Stimulated activated CD4-positive, alpha-beta T cell treated with anti-CD3 and anti-CD28 coated beads, Interleukin-2, amount 100 ng/mL, for 4 hours (primary cell): ENCODE data around the gene C1QTNF6.

Experiments
- DNase-seq: peaks from one replicate; pipeline ENCODE4 v3.0.0-alpha.2; 2020; ENCODE audit warnings: low read depth

Gene C1QTNF6

DNA sequence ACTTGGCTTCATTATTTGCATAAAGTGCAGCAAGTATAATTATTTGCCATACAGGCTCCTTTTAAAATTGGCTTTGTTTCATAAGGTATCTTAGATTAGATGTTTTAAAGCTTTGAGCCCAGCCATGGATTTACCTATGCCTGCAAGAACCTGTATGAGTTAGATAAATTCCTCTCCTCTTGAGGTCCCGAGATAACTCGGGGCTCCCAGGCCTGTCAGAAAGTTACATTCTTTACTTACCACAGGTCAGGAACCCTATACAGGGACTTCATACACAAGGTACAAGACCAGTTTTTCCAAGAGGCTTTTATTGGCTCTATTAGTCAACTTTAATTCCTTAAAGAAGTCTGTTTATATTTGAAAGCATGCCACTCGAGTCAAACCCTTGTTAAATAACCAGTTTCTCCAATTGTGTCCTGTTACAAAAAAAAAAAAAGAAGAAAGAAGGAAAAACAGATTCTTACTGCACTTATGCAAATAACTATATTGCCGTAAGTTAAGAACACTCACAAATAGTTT, 2.3 kb upstream of the C1QTNF6 start:
- DNase-seq, result no peak

DNA sequence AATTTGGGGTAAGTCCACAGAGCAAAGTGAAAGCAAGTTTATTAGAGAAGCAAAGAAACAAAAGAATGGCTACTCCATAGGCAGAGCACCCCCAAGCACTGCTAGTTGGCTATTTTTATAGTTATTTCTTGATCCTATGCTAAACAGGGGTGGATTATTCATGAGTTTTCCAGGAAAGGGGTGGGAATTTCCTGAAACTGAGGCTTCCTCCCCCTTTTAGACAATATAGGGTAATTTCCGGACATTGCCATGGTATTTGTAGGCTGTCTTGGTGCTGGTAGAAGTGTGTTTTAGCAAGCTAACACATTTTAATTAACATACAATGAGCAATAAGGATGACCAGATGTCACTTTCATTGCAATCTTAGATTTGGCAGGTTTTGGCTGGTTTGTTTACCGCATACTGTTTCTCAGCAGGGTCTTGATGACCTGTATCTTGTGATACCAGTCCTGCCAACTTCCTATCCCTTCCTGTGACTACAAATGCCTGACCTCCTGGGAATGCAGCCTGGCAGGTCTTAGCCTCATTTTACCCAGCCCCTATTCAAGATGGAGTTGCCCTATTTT, 937 bp upstream of the C1QTNF6 start:
- no peak for DNase-seq

DNA sequence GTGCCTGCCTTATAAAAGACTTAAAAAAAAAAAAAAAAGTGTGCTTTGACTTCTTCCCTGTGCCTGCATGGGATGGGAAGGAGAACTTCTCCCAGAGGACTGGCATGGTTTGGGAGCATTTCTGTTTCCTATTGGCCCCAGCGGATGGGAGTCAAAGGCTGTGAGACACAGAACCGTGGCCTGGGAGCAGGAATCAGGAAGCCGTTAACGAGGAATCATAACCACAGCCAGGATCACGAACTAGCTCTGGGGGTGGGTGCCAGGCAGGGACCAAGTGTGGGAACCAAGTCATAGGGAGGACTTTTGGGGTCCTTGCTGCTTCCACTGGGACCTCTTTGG, 526 bp downstream of the C1QTNF6 start:
- no peak for DNase-seq

DNA sequence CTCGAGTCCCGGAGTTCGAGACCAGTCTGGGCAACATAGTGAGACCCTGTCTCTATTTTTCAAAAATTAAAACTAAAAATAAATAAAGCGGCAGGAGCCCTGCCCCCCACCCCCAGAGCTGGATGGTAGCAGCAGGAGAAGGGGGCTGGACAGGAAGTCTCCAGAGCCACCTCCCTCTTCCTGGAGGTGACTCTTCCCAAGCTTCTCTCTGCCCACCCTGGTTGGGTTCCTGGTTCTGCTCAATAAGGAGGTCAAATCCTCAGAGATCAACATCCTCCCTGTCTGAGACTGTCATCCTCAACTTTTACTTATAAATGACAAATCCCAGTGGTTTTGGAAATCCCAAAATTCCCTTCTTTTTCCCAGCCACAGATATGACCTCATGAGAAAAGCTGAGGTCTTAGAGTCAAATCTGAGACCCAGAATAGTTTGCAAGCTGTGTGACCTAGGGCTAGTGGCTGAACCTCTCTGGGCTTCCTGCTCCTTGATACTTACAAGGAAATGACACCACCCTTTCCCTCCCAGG, 987 bp downstream of the C1QTNF6 start:
- no peak for DNase-seq

DNA sequence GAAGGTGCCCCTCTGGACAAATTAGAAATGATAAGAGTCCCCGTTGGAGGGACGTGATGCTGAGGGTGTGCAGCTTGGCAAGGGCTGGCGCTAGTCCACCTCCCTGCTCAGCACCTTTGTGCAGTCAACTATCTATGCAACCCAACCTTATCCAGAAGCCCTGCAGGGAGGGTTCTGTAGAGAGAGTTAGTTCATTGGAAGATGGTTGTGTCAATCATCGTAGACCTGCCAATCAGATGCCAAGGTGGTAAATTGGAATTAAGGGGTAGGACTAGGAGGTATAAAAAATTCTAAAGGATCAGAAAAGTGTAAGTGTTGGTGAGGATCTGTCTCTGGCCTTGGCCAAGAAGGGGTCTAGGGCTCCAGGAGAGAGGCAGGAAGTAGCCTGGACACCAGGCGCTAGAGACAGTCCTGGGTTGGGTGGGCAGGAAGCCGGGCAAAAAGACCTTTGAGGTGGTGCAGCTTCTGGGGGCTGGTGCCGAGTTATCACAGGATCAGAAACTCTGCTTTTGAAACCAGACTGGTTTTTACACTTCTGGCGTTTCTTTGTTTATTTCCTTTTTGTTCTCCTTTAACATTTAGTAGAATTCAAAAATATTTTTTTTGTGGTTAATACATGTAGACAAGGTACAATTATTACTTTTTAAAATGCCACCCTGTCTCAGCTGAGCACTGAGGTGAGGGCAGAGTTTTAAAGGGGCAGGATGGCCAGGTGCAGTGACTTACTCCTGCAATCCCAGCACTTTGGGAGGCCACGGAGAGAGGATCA, 1.6 kb downstream of the C1QTNF6 start:
- DNase-seq, result no peak

DNA sequence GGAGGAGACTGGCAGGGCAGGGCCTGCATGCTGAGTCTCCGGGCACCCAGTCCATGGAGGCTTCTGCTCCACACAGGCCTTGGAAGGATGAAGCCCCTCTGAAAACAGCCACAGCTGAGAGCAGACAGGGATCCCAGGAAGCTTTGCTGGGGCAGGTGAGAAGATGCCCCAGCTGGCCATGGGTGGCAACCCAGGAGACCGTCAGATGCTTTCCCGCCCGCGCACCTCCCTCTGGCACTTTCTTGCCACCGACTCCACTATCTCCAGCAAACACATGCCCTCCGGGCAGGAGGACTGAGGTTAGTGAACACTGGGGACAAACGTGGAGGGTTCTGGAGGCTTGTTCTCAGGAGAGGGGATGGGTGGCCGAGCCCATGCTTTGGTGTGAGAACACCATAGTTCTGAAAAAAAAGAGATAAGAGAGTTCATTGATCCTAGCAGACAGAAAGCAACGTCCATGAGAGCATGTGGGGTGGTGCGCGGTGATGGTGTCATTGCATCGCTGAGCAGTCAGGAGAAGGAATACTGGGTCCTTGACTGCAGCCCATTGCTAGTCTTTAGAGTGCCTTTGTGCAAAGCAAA, 2.3 kb downstream of the C1QTNF6 start:
- DNase-seq, result no peak

DNA sequence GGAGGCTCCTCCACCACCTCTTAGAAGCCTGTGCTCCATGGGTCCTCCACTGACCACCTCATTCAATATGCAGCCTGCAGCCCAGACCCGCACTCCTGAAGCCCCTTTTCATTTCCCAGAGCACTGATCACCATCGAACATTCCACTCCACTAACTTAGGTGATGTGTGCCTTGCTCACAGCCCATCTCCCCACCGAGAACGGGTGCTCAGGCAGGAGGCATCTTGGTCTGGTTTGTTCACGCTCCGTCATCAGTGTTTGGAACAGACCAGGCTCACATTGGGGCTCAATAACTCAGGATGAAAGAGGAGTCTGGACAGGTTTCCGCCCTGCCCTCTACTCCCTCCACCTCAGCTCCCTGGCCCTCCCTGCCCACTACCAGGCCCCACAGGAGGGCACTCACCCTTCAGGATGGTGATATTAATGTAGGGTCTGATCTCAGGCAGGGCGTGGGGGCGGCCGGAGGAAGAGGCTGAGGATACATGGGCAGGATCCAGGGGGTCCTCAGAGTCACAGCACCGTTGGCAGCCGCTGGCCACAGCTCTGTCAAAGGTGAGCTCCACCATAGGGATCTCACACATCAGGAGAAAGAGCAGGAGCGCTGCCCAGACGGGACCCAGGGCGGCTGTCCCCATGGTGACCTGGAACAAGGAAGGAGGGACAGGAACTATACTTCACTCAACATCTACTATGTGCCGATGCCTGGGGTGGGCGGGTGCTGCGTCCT, 3.1 kb downstream of the C1QTNF6 start:
- DNase-seq, result no peak

DNA sequence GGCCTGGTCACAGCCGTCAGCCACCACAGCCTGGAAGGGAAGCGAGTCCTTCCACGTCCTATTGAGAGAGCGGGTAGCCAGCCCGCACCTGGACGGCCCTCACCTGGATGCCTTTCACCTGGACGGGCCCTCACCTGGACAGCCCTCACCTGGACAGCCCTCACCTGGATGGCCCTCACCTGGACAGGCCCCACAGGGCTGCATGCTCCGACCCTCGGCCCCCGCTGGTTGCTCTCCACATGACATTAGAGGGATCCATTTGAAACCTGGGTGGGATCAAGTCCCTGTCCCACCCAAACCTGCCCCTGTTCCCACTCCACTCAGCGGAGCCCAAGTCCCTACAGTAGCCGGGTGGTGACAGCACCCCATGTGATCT, 3.7 kb downstream of the C1QTNF6 start:
- no peak for DNase-seq

DNA sequence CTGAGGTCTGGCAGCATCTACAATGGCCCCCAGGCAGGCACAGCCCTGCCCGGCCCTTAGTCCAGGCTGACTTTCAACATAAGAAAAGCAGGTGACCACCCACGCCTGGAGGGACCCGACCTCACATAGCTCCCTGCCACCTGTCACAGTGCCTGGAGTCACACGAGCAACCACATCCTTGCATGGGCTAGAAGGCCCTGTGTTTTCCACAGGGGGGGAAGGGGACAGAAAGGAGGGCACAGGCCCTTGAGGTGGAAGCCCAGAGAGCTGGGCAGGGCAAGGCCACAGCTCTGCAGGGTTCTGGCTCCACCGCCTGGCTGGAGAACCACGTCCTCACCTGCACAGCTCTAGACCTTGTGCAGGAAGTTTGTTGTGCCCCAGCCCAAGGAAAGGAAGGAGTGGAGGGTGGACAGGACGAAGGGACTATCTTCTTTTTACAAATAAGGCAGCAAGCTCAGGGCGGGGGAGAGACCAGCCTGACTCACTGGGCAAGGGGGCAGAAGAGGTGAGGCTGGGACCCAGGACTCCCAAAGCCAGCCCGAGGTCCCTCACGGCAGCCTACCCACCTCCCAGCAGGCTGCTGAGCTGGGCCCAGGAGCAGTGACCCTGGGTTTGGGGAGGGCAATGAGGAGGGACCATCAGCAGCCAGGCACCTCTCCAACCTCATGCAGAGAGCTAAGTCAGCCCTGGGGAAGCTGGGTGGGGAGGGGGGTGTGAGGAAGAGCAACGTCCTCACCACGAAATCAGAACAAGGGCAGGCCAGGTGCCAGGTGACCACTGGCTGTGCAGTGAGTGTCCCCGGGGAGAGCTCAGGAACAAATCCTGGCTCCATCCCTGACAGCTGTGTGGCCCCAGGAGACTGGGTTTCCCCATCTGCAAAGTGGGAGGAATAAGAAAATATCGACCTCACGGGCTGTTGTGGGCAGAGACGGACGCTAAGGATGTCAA, 4.3 kb downstream of the C1QTNF6 start:
- DNase-seq, result no peak

DNA sequence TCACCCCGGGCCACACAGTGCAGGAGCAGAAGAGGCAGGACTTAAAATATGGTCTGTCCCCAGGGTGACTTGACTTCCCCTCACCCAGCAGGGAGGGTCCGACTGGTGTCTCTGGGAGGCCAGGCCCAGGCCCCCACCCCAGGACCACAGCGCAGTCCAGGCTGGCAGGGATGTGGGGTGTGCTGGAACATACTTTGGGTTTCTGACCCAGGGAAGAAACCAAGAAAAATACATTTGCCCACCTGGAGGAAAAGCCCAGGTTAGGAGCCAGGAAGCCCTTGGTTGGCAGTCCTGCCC, 5.2 kb downstream of the C1QTNF6 start:
- no peak for DNase-seq

DNA sequence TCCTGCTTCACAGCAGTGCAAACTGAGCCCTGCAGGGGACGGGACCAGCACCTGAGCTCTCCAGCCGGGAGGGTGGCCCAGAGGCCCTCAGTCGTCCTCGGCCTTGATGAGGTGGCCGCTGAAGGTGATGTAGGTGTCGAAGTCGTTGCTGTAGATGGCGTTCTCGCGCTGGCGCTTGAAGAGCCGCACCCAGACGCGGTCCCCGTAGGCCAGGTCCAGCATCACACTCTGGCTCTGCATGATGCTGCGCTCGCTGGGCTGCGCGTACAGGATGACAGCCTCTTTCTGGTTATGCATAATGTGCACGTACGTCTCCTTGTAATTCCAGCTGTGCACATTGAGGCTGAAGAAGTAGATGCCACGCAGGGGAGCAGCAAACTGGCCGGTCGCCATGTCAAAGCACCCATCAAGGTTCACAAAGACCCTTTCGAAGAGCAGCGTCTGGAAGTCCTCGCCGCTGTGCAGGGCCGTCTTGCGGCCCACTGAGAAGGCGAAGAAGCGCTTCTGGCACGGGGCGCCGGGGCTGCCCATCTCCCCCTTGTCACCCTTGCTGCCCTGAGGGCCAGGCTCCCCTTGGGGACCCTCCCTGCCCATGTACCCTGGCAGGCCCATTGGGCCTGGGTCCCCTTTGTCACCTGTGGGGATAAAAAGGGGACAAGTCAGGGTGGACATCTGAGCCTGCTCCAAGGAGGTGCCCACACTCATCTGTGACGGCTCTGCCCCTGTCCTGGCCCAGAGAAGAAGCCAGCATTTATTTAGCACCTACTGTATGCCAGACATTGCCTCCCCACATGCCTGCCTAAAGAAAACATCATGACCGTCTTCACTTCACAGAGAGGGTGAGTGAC, 5.7 kb downstream of the C1QTNF6 start:
- DNase-seq, result no peak

DNA sequence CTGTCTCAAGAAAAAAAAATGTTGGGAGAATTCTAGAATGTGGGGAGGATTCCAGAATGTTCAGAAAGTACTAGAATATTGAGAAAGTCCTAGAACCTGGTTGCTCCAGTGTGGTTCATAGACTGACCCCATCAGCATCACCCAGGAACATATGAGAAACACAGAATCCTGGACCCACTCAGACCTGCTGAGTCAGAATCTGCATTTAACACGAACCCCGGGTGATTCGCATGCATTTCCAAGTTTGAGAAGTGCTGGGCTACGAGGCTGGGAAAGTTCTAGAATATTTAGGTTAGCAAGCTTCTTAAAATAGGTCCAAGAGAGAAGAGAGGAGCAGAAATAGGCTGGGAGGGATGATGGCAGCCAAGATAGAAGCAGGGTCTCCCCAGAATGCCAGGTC, 6.4 kb downstream of the C1QTNF6 start:
- DNase-seq, result no peak

DNA sequence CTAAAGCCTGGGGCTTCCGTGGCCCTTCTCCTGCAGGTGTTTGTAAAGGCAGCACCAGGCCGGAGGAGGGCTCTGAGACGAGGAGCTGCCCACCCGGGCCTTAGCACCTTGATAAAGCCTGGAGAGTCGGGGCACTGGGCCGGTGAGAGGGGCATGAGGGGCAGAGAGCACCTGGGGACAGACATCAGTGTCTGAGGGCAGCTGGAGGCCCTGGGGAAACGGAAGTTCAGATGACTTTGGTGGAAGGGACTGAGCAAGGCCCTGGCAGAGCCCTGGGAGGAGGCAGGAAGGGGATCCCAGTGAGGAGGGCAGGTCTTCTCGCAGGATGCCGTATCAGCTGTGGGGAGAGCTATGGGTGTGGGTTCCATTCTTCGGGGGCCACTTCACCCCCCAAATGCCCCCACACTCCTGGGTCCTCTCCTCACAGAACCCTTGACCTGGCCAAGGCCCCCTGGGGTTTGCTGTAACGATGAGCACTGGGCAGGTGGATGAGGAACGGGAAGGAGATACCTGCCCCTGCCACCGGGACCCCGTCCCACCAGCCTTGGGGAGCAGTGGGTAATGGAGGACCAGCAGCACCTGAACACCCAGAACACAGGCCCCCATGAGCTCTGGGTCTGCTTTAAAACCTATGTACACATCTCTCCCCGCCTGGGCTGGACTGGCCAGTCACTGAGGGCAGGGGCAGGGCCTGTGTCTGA, 7.4 kb downstream of the C1QTNF6 start:
- DNase-seq, result no peak

DNA sequence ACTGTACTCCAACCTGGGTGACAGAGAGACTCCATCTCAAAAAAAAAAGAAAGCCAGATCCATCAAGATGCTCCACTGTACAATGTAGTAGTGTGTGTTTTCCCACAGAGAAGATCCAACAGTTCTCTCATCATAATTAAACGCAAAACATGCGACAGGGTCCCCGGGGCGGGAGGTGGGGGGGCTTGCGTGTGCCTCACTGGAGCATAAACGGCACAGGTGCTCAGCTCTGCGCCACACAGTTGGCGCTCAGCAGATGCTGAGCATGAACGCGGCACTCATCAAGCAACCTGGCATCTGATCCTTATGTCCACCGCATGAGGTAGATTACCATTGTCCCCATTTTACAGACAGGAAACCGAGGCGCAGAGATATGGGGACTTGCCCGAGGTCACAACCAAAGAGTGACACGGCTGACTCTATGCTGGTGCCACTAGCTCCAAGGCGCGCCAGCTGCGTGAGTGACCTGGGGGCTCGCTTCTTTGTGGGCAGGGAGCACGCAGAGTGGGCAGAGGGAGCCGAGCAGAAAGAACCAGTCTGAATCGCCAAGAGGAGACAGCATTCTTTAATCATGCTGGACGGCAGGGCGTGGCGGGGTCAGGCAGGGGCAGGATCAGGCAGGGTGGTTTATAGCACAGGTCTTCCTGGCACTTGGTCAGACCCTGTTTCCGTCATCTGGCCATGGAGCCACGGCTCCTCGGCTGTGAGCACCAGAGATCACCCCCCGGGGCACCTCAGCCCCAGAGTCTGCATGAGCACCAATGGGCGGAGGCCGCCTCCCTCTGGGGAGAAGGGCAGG, 8.2 kb downstream of the C1QTNF6 start:
- DNase-seq, result no peak

DNA sequence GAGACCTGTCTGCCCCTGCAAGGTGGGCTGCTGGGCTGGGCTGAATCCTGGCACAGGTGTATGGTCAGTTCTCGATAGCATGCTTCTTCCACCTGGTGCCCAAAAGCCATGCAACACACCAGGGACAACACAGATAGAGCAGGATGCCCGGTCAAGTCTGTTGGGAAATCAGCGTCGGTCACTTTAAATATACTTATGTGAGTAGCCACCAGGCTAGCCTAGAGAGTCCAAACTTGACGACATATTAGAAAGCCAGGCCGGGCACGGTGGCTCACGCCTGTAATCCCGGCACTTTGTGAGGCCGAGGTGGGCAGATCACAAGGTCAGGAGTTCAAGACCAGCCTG, 8.9 kb downstream of the C1QTNF6 start:
- no peak for DNase-seq

DNA sequence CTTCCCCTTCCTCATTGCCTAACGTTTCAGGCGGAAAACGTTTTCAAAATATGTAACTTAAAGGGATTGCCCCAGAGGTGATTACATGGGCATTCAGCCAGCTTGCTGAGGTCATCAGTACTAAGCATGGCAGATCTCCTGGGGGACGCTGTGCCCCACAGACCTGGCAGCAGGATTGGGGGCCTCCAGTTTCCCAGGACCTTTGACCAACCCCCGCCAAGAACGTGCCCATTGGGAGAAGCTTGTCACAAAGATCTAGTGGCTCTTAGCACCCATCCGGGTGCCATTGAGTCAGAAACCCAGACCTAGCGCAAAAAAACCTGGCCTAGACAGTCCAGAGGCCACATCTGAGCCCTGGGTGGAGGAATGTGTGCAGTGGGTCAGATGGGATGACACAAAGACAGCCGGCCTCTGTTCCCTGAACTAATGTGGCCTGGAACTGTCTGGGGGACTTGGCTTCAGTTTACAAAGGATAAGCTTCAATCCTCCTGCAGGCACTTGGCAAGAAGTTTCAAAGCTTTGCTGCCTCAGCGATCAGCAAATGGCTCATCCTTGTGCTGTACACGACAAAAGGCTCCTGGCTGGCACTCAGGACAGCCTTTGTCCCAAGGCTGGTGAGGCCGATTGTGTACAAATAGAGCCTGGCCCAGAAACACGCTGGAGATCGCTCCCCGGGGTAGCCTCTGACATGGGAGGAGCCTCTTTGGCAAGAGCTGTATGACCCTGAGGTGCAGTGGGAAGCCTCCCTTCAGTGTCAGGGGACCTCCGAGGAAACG, 9.5 kb downstream of the C1QTNF6 start:
- DNase-seq, result no peak

DNA sequence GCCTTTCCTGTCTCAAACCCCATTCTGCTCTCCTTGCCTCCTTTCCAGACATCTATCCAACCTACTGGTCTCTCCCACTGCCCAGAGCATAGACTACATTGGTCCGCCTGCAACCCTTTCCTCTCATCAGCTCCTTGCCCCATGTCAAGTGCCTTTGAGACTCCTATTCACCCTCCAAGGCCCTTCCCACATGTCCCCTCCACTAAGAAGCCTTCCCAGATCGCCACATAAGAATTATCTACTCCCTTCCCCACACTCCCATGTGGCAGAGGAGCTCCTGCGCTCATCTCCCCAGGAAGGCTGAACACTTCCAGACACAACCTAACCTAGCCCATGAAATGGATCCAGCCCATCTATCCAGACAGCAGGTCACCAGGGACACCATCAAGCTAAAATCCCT, 10.3 kb downstream of the C1QTNF6 start:
- no peak for DNase-seq

DNA sequence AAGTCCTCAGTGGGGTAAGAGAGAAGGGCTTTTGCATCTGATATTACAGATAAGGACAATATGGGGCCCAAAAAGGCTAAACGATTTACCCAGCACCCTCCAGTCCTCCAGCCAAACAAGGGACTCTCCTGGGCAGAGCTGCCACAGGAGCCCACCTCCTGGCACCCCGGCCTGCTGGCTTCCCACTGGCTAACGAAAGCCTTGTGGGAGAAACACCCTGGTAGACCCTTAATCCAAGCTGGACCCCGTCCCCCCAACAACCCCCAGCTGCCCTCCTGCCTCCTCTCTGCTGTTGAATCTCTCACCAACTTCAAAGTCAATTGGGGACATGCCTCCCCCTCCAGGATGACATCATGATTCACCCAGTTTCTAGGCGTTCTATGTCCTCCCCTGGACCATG, 10.8 kb downstream of the C1QTNF6 start:
- no peak for DNase-seq
